HG02852 (cell line): ENCODE data around the gene TNIP1.
A peak's percentile ranks its signal among the peaks of the same experiment; 100 is the strongest.

Source experiments
- ATAC-seq: cut with Tn5 transposase; IDR thresholded peaks from one replicate; pipeline ENCODE4 v1.9.1; 2021; ENCODE audit warnings: mild to moderate bottlenecking, moderate library complexity; ENCODE audit not compliant: unreplicated experiment

Gene TNIP1

DNA sequence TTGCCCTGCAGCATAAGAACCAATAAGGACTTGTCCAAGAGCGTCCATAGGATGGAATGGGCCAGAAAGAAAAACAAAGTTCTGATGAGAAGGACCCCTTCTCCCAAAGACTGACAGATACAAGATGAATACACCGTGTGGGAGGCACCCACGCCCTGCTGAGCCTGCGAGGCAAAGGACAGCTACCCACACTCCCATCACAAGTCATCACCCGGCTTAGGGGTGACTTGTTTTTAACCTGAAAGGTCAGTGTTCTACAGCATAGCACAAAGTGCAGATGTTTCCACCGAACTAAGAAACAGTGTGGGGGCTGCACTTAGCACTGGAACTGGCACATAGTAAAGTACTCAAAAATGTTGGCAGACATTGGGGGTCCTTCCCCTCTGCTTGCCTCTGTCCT, 13.9 kb downstream of the TNIP1 start:
- no peak for ATAC-seq

DNA sequence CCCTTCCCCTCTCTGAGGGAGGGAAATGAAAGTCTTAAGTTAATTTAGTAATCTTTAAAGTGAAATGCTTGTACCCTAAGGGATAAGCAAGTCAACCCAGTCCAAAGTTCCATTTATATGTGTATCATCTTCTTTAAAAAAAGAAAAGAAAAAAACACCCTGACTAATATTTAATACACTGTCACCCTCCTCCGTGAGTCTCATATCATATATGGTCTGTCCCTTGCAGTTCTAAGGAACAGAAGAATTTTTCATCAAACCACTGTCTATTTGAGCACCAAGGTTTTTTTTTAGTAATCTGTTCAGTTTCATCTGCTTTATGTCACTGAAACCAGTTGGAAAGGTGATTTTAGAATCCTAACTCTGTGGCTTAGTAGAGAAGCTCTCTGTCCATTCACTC, 15.2 kb downstream of the TNIP1 start:
- no peak for ATAC-seq

- ATAC-seq: no peak
Observed at GRCh38 chr5:151064916-151065499, 15.8 kb downstream of the TNIP1 start.

DNA sequence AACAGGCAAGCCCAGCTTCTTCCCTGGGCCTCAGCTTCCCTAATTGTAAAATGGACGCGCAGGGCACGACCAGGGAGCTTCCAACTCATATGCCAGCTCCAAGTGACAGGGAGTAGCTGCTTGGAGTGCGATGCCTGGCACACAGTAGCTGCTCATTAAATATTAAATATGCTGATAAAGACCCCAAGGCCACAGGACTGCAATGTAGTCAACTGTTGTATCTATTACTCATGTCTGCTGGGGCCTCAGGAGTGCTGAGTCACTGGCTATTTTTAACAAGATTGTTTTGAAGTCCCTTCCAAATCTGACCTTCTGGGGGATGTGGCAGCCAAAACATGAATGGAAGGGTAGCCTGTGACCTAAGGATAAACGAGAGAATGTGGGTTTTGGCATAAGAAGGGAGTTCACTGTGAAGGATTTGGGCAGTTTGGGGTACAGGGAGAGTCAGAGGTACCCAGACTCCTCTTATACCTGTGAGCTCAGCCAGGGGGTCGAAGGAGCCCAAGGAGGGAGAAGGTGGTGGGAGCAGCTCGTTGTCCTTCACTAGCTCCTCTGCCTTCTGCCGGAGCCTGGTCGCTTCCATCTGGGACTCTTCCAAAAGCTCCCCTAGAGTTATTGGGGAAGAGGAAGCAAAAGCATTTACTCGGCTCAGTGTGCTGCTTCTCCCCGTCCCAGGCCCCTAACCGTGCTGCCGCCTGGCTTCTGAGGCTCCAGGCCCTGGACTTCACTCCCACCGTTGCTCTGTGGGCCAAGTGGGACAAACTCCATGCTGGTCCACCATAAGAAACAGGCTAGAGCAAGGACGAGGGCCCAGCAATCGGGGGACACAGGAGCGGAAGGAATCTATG, 17.5 kb downstream of the TNIP1 start:
- no peak for ATAC-seq

GRCh38 chr5:151062405-151063141, 18.3 kb downstream of the TNIP1 start:
- no peak for ATAC-seq

GRCh38 chr5:151060742-151061141, 20.1 kb downstream of the TNIP1 start:
- ATAC-seq: no peak

GRCh38 chr5:151058891-151059489, 21.8 kb downstream of the TNIP1 start:
- no peak for ATAC-seq

GRCh38 chr5:151058301-151058700, 22.5 kb downstream of the TNIP1 start:
- ATAC-seq: no peak

GRCh38 chr5:151056379-151057325, 24.2 kb downstream of the TNIP1 start:
- ATAC-seq: no peak

- ATAC-seq: no peak
Observed at GRCh38 chr5:151055336-151055735, 25.5 kb downstream of the TNIP1 start.

GRCh38 chr5:151054709-151055108, 26.1 kb downstream of the TNIP1 start:
- ATAC-seq: no peak

- no peak for ATAC-seq
Observed at GRCh38 chr5:151053796-151054462, 26.9 kb downstream of the TNIP1 start.

DNA sequence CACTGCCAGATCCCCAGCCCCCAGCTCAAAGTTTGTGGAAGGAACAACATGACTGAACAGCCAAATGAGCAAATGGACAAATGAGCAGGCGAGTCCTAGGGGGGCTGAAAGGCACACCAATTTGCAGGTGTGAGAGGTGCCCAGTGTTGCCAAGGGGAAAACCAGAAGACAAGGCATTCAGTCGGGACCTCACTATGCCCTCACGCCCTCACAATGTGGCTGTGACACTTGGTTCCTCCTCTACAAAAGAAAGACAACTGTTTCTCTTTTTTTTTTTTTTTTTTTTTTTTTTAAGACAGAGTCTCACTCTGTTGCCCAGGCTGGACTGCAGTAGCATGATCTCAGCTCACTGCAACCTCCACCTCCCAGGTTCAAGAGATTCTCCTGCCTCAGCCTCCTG, 28.0 kb downstream of the TNIP1 start:
- no peak for ATAC-seq

GRCh38 chr5:151051931-151052608, 28.8 kb downstream of the TNIP1 start:
- no peak for ATAC-seq

DNA sequence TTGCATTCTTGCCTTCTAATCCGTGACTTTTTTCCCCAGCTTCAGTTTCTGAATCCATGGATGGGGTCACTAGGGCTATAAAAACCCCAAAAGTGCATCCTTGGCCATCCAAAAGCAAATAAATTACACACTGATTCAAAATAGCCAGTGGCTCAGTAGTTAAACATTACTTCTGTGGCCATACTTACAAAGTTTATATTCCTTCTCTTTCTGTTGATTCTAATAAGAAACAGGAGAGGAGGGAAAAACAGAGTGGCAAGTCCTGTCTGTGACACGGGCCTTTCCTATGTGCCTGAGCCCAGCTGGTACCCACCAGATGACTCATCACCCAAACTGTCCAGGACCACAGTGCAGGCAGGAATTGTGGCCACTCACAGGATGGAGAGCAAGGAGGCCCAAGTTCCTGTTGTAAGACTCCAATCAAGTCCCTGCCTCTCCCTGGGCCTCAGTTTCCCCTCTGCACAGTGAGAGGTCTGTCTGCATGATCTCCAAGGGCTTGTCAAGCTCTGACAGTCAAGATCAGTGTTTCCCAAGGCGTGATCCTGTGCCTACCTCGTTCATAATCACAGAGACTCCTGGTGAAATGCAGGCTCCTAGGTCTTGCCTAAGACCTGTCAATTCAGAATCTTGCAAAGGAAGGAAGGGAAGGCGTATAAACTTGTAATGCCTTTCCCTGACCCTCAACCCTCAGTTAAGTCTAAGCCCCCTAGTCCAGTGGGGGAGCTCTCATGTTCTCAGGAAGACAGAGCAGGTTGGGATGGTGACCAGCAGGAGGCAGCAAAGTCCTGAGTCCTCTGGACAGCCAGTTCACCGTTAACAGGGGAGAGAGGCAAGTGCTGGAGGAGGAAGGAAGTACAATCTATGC, 29.5 kb downstream of the TNIP1 start:
- ATAC-seq: peak; percentile 65

- no peak for ATAC-seq
Observed at GRCh38 chr5:151048526-151048925, 32.3 kb downstream of the TNIP1 start.

DNA sequence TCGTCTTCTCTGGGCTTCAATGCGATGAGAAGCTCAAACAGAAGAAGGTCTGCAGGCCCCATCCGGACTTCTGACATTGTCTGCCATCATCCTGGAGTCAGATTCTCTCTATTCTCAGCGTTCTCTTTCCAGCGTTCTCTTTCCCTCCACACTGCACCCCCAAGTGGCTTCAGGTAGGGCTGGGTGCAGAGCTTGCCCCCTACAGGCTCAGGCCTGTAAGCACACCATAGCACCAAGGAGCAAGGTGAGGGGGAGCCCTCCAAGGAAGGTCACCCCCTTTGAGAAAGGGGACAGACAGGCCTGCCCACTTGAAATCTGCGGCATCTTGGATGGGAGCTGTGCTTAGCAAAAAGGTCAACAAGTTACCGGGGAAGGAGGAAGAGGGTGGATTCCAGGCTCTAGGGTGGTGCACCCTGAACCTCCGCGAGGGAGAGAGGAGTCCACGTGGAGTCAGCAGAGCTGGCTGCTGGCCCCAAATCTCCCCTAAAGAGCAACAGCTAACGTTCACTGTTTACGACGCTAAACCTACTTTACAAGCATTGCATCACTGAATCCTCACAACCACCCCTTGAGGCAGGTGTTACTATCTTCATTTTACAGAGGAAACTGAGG, 32.9 kb downstream of the TNIP1 start:
- ATAC-seq: no peak
